ENCODE results near the gene PLXNA2. TPM values are rescaled to one million over a fixed set of nuclear protein-coding genes. Genes with fewer than 3 reads are reported as not detected.
A peak's percentile ranks its signal among the peaks of the same experiment; 100 is the strongest.

PLXNA2 gene
- total RNA-seq, 1 experiment from 2014 or later, result 0.06 TPM

- no peaks in the 10 kb centered on the region for H3K36me3 ChIP-seq (ENCODE audit: insufficient read depth, low read length, poor library complexity, severe bottlenecking)
- CTCF ChIA-PET, result no interaction called here
- POLR2A ChIA-PET (ENCODE audit: low non-redundant PET), result no interaction called here
These were observed 198.5 kb downstream of the PLXNA2 start for GRCh38 chr1:208045463-208046260.

GRCh38 chr1:208044589-208045462 is 199.4 kb downstream of the PLXNA2 start:
- ChIA-PET CTCF (no interaction called here), POLR2A (ENCODE audit: low non-redundant PET) (no interaction called here)
- no peak for TF ChIP-seq EZH2 (IDR thresholded peaks at IDR 0.05; ENCODE audit: borderline replicate concordance, low read depth, low read length, poor library complexity, severe bottlenecking)
- no TSS peak for BruUV-seq (replicated peaks)
- no peaks in the 10 kb centered on the region for H3K36me3 ChIP-seq (ENCODE audit: insufficient read depth, low read length, poor library complexity, severe bottlenecking)
- H3K4me3 ChIP-seq (ENCODE audit: low read depth, low read length, poor library complexity, severe bottlenecking), result no peak overlapping the region
- H3K4me1 ChIP-seq (ENCODE audit: insufficient read depth, low read length, poor library complexity, severe bottlenecking), result no peaks in the 10 kb centered on the region
- peak; percentile 14 for DNase-seq (ENCODE audit: low spot score)
- no peaks in the 10 kb centered on the region for H3K27me3 ChIP-seq (replicated peaks; ENCODE audit: insufficient read depth, low read depth, low read length, poor library complexity)
- no peaks in the 10 kb centered on the region for H3K9me3 ChIP-seq (ENCODE audit: low read depth, low read length, poor library complexity, severe bottlenecking)
- H3K27ac ChIP-seq (ENCODE audit: low read depth, low read length, poor library complexity, severe bottlenecking), result no peak overlapping the region
- intact Hi-C loops (cut with micrococcal nuclease; ENCODE audit: unreplicated experiment), result no loop called here

More at GRCh38 chr1:208045463-208046260, 198.5 kb downstream of the PLXNA2 start:
- Histone ChIP-seq H3K4me1 (ENCODE audit: insufficient read depth, low read length, poor library complexity, severe bottlenecking) (no peaks in the 10 kb centered on the region), H3K27ac (ENCODE audit: low read depth, low read length, poor library complexity, severe bottlenecking) (no peak overlapping the region), H3K9me3 (ENCODE audit: low read depth, low read length, poor library complexity, severe bottlenecking) (no peaks in the 10 kb centered on the region), H3K4me3 (ENCODE audit: low read depth, low read length, poor library complexity, severe bottlenecking) (no peak overlapping the region), H3K27me3 (replicated peaks; ENCODE audit: insufficient read depth, low read depth, low read length, poor library complexity) (peaks cover 3% of the 10 kb centered on the region)
- intact Hi-C loops (cut with micrococcal nuclease; ENCODE audit: unreplicated experiment), result no loop called here
- no TSS peak for BruUV-seq (replicated peaks)
- no peak for DNase-seq (ENCODE audit: low spot score)
- TF ChIP-seq EZH2 (IDR thresholded peaks at IDR 0.05; ENCODE audit: borderline replicate concordance, low read depth, low read length, poor library complexity, severe bottlenecking) (no peak), CTCF (conservative IDR thresholded peaks at IDR 0.05; ENCODE audit: low read depth, low read length) (no peak)

- no TSS peak for BruUV-seq (replicated peaks)
- intact Hi-C loops (cut with micrococcal nuclease; ENCODE audit: unreplicated experiment), result no loop called here
- H3K27ac ChIP-seq (ENCODE audit: low read depth, low read length, poor library complexity, severe bottlenecking), result no peak overlapping the region
- POLR2A ChIA-PET (ENCODE audit: low non-redundant PET), result no interaction called here
- TF ChIP-seq EZH2 (IDR thresholded peaks at IDR 0.05; ENCODE audit: borderline replicate concordance, low read depth, low read length, poor library complexity, severe bottlenecking) (no peak), CTCF (conservative IDR thresholded peaks at IDR 0.05; ENCODE audit: low read depth, low read length) (no peak)
- no peaks in the 10 kb centered on the region for H3K4me1 ChIP-seq (ENCODE audit: insufficient read depth, low read length, poor library complexity, severe bottlenecking)
- no peak overlapping the region for H3K4me3 ChIP-seq (ENCODE audit: low read depth, low read length, poor library complexity, severe bottlenecking)
- CTCF ChIA-PET, result no interaction called here
- no peaks in the 10 kb centered on the region for H3K9me3 ChIP-seq (ENCODE audit: low read depth, low read length, poor library complexity, severe bottlenecking)
- H3K36me3 ChIP-seq (ENCODE audit: insufficient read depth, low read length, poor library complexity, severe bottlenecking), result no peaks in the 10 kb centered on the region
- H3K27me3 ChIP-seq (replicated peaks; ENCODE audit: insufficient read depth, low read depth, low read length, poor library complexity), result no peaks in the 10 kb centered on the region
- DNase-seq (ENCODE audit: low spot score), result no peak
These were observed 200.4 kb downstream of the PLXNA2 start for GRCh38 chr1:208043691-208044181.
